DND-41 (cell line): ENCODE measurements around the gene XBP1.
A peak's percentile ranks its signal among the peaks of the same experiment; 100 is the strongest.

Experiments
- CTCF ChIP-seq: IDR thresholded peaks from 2 replicates; pipeline ENCODE4 v1.5.1; 2012; ENCODE audit warnings: borderline replicate concordance, low read length, moderate library complexity, mild to moderate bottlenecking; ENCODE audit not compliant: poor library complexity, severe bottlenecking; ENCODE audit errors: extremely low read depth
- EZH2 ChIP-seq: IDR thresholded peaks from 3 replicates; pipeline ENCODE4 v1.6.1; 2012; ENCODE audit warnings: borderline replicate concordance, low read depth, mild to moderate bottlenecking, moderate library complexity, low read length, inconsistent platforms; ENCODE audit not compliant: severe bottlenecking

DNA sequence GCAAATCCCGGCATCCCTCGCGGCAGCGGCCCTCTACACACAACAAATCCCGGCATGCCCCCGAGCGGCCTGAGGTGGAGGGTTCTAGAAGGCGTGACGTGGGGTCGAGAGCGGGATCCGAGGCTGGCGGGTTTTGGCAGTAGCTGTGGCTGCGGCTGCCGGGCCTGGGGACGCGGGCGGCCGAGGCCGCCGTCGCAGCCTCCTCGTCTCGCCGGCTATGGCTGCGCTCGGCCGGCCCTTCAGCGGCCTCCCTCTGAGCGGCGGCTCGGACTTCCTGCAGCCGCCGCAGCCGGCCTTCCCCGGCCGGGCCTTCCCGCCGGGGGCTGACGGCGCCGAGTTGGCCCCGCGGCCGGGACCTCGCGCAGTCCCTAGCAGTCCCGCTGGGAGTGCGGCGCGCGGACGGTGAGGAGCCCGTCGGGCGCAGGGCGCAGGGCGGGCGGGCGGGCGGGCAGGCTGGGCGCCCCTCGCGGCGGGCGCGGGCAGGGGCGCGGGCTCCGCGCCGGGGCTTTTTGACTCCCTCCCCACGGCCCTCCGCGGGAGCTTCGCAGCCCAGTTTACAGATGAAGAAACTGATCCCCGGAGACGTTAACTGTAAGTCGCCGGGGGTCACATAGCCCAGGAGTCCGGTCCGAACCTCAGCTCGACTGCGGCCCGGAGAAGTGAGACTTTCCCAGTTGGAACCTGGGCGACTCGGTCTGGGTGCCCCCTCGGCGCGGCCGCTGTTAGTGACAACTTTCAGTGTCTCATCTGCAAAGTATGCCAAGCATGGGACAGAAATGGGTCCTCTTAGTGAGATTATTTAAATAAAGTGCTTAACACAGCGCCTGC, 27.5 kb downstream of the XBP1 start, which contains the start of gene CCDC117:
- peak; percentile 58 for TF ChIP-seq CTCF
- no peak for TF ChIP-seq EZH2
